Measurements from ENCODE around the gene CAMSAP3. TPM values are rescaled to one million over a fixed set of nuclear protein-coding genes. Genes with fewer than 3 reads are reported as not detected.

Gene CAMSAP3
- total RNA-seq, 1 donor from 2014 or later, result 4.1 TPM

- no peaks in the 10 kb centered on the region for H3K4me1 Mint-ChIP-seq (ENCODE audit: low read depth, unreplicated experiment)
- FAIRE-seq (no peak), DNase-seq (ENCODE audit: low read depth) (no peak)
- Histone ChIP-seq H3K4me1 (ENCODE audit: insufficient read depth, low read length) (no peaks in the 10 kb centered on the region), H2AFZ (ENCODE audit: low read depth, low read length) (no peak overlapping the region), H3K9ac (ENCODE audit: low read length) (no peak overlapping the region), H3K4me2 (ENCODE audit: low read length) (no peak overlapping the region), H3K36me3 (ENCODE audit: insufficient read depth, low read length) (no peaks in the 10 kb centered on the region), H3K27ac (ENCODE audit: low read depth, low read length) (no peak overlapping the region), H3K27me3 (ENCODE audit: insufficient read depth, low read length) (peaks cover 13% of the 10 kb centered on the region), H3K79me2 (ENCODE audit: insufficient read depth, low read length) (no peaks in the 10 kb centered on the region), H4K20me1 (ENCODE audit: insufficient read depth, low read length) (no peaks in the 10 kb centered on the region), H3K9me3 (ENCODE audit: insufficient read depth, low read depth, low read length) (peaks cover 5% of the 10 kb centered on the region), H3K4me3 (ENCODE audit: insufficient read depth, low read depth, low read length) (no peak overlapping the region)
- H3K9me3 Mint-ChIP-seq (ENCODE audit: unreplicated experiment), result no peaks in the 10 kb centered on the region
- peaks cover 7% of the 10 kb centered on the region for H3K27me3 Mint-ChIP-seq (ENCODE audit: low read depth, unreplicated experiment)
- TF ChIP-seq, protein P1, sequence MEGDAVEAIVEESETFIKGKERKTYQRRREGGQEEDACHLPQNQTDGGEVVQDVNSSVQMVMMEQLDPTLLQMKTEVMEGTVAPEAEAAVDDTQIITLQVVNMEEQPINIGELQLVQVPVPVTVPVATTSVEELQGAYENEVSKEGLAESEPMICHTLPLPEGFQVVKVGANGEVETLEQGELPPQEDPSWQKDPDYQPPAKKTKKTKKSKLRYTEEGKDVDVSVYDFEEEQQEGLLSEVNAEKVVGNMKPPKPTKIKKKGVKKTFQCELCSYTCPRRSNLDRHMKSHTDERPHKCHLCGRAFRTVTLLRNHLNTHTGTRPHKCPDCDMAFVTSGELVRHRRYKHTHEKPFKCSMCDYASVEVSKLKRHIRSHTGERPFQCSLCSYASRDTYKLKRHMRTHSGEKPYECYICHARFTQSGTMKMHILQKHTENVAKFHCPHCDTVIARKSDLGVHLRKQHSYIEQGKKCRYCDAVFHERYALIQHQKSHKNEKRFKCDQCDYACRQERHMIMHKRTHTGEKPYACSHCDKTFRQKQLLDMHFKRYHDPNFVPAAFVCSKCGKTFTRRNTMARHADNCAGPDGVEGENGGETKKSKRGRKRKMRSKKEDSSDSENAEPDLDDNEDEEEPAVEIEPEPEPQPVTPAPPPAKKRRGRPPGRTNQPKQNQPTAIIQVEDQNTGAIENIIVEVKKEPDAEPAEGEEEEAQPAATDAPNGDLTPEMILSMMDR (IDR thresholded peaks at IDR 0.05; ENCODE audit: insufficient read depth, low read depth, low read length), result no peak
- TF ChIP-seq EZH2 (IDR thresholded peaks at IDR 0.05; ENCODE audit: insufficient read depth, low read length), result no peak
- peaks cover 1% of the 10 kb centered on the region for H3K36me3 Mint-ChIP-seq (ENCODE audit: low read depth, unreplicated experiment)
- no peak overlapping the region for H3K27ac Mint-ChIP-seq (ENCODE audit: unreplicated experiment)
- H3K4me3 Mint-ChIP-seq (ENCODE audit: unreplicated experiment), result no peak overlapping the region
Observed at GRCh38 chr19:7639863-7640348, 44.2 kb downstream of the CAMSAP3 start.

- Mint-ChIP-seq H3K4me1 (ENCODE audit: low read depth, unreplicated experiment) (no peaks in the 10 kb centered on the region), H3K27ac (ENCODE audit: unreplicated experiment) (no peak overlapping the region), H3K9me3 (ENCODE audit: unreplicated experiment) (no peaks in the 10 kb centered on the region), H3K36me3 (ENCODE audit: low read depth, unreplicated experiment) (peaks cover 1% of the 10 kb centered on the region), H3K4me3 (ENCODE audit: unreplicated experiment) (no peak overlapping the region), H3K27me3 (ENCODE audit: low read depth, unreplicated experiment) (peaks cover 3% of the 10 kb centered on the region)
- H3K79me2 ChIP-seq (ENCODE audit: insufficient read depth, low read length), result no peaks in the 10 kb centered on the region
- no peaks in the 10 kb centered on the region for H3K4me1 ChIP-seq (ENCODE audit: insufficient read depth, low read length)
- FAIRE-seq, result no peak
- no peak overlapping the region for H3K27ac ChIP-seq (ENCODE audit: low read depth, low read length)
- no peak overlapping the region for H3K9ac ChIP-seq (ENCODE audit: low read length)
- TF ChIP-seq, protein P1 (IDR thresholded peaks at IDR 0.05; ENCODE audit: insufficient read depth, low read depth, low read length), result no peak
- no peak for TF ChIP-seq EZH2 (IDR thresholded peaks at IDR 0.05; ENCODE audit: insufficient read depth, low read length)
- peaks cover 10% of the 10 kb centered on the region for H3K27me3 ChIP-seq (ENCODE audit: insufficient read depth, low read length)
- H3K9me3 ChIP-seq (ENCODE audit: insufficient read depth, low read depth, low read length), result peaks cover 5% of the 10 kb centered on the region
- H3K36me3 ChIP-seq (ENCODE audit: insufficient read depth, low read length), result no peaks in the 10 kb centered on the region
- H3K4me3 ChIP-seq (ENCODE audit: insufficient read depth, low read depth, low read length), result no peak overlapping the region
- DNase-seq (ENCODE audit: low read depth), result no peak
- H2AFZ ChIP-seq (ENCODE audit: low read depth, low read length), result no peak overlapping the region
- no peak overlapping the region for H3K4me2 ChIP-seq (ENCODE audit: low read length)
- H4K20me1 ChIP-seq (ENCODE audit: insufficient read depth, low read length), result no peaks in the 10 kb centered on the region
Observed at GRCh38 chr19:7640803-7641202, 45.1 kb downstream of the CAMSAP3 start.

Data from astrocyte (in vitro differentiated cells and primary cell).